ENCODE data around the gene FBRSL1. TPM values are rescaled to one million over a fixed set of nuclear protein-coding genes. Genes with fewer than 3 reads are reported as not detected.

FBRSL1 gene
- total RNA-seq, 1 experiment from 2014 or later: 124 TPM

DNA sequence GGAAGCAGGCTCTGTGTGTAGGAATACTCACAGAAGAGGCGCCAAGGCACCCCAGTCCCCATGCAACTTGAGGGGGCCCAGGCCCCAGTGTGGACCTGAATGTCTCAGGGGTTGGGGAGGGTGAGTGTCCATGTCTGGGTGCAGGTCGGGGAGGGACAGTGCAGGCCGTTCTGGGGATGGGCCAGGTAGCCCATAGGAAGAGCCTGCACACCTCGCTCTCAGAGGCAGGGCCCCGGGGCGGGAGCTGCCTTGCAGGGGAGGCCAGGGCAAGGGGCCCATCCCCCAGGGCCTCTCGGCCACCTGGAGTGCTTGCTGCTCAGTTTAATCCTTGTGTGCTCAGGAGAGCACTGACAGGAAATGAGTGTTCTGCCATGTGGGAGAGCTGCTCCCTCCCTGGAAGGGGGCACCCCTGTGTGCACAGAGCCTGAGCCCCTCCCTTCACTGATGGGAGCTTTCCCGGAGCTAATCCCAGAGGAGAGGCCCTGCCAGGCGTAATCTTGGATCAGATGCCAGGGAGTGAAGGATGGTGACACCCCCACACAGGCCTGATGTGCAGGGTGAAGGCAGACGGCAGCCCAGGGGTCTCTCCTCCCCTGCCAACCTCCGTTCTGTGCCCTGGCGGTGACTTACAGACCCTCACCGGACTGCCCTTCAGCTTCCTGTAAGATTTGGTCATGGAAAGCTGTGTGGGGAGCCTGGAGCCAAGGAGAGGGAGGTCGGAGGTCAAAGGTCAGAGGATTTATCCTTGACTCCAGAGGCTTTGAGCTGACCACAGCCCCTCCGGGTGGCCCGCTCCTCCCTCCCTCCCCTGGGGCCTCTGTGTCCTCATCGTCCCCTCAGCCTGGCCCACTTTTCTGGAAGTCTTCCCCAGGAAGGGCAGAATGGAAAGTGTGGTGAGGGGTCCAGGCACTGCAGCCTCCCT is 24.4 kb upstream of the FBRSL1 start:
- ChIA-PET CTCF (no interaction called here), POLR2A (no interaction called here), RAD21 (ENCODE audit: low non-redundant PET in 1 of 2, low total read pairs in 2 of 2, uncharacterized antibody in 2 of 2, unreplicated experiment in 2 of 2) (no interaction called here)
- Histone ChIP-seq H3K79me2 (ENCODE audit: insufficient read depth, low read length) (no peaks in the 10 kb centered on the region), H3K4me3 (replicated peaks in 1 of 2; ENCODE audit: low read depth in 1 of 2, low read length in 2 of 2) (no peak overlapping the region), H3K9me2 (ENCODE audit: insufficient read depth) (no peaks in the 10 kb centered on the region), H4K20me1 (ENCODE audit: insufficient read depth) (no peaks in the 10 kb centered on the region), H2AFZ (ENCODE audit: low read depth, low read length, poor library complexity, severe bottlenecking) (no peak overlapping the region), H3K9ac (ENCODE audit: low read length) (no peak overlapping the region), H3K27ac (ENCODE audit: low read depth, low read length) (no peak overlapping the region), H3K4me2 (ENCODE audit: low read length) (no peak overlapping the region), H3K27me3 (ENCODE audit: insufficient read depth, low read length) (no peaks in the 10 kb centered on the region; the same call in 1 of the 2 replicates), H3K9me3 (ENCODE audit: control insufficient read depth in 1 of 2, insufficient read depth in 1 of 2, low read depth in 1 of 2, low read length in 2 of 2) (no peaks in the 10 kb centered on the region), H3K36me3 (ENCODE audit: control insufficient read depth in 1 of 2, insufficient read depth in 2 of 2, low read length in 2 of 2) (no peaks in the 10 kb centered on the region), H3K4me1 (ENCODE audit: control insufficient read depth in 1 of 2, insufficient read depth in 2 of 2, low read length in 2 of 2) (no peaks in the 10 kb centered on the region)
- no TSS peak for BruUV-seq (replicated peaks)
- ATAC-seq: no peak
- DNase-seq (ENCODE audit: low read depth, low spot score): no peak
- intact Hi-C loops (cut with micrococcal nuclease): no loop called here
- TF ChIP-seq POLR2A (IDR thresholded peaks at IDR 0.05; ENCODE audit: borderline replicate concordance, extremely low read depth, insufficient read depth, insufficient read length) (no peak), ELF1 (IDR thresholded peaks at IDR 0.05; ENCODE audit: borderline replicate concordance, low read depth) (no peak), SIN3A (IDR thresholded peaks at IDR 0.05; ENCODE audit: low read depth) (no peak)
- TF ChIP-seq, protein P1, sequence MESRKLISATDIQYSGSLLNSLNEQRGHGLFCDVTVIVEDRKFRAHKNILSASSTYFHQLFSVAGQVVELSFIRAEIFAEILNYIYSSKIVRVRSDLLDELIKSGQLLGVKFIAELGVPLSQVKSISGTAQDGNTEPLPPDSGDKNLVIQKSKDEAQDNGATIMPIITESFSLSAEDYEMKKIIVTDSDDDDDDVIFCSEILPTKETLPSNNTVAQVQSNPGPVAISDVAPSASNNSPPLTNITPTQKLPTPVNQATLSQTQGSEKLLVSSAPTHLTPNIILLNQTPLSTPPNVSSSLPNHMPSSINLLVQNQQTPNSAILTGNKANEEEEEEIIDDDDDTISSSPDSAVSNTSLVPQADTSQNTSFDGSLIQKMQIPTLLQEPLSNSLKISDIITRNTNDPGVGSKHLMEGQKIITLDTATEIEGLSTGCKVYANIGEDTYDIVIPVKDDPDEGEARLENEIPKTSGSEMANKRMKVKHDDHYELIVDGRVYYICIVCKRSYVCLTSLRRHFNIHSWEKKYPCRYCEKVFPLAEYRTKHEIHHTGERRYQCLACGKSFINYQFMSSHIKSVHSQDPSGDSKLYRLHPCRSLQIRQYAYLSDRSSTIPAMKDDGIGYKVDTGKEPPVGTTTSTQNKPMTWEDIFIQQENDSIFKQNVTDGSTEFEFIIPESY (IDR thresholded peaks at IDR 0.05; ENCODE audit: extremely low read depth, insufficient replicate concordance, low read length): no peak
